MG63 (cell line): ENCODE measurements around the gene PHKB. TPM values are rescaled to one million over a fixed set of nuclear protein-coding genes. Genes with fewer than 3 reads are reported as not detected.
"Not testable (repeated sequence)": the region's sequence is repeated elsewhere in the genome, so short reads cannot be mapped to it uniquely, and the experiment has no call there.

Source experiments
- DNase-seq: peaks from one replicate; pipeline ENCODE4 v3.0.0-alpha.2; 2020
- H3K27me3 ChIP-seq: fragments of 250-450 bp; sonication (Bioruptor Pico); 2 replicates; pipeline ENCODE4 v1.5.1; 2020; ENCODE audit warnings: mild to moderate bottlenecking, moderate library complexity
- H3K36me3 ChIP-seq: fragments of 250-450 bp; sonication (Bioruptor Pico); 2 replicates; pipeline ENCODE4 v1.5.1; 2020; ENCODE audit warnings: mild to moderate bottlenecking, moderate library complexity
- H3K4me3 ChIP-seq: fragments of 250-450 bp; sonication (Bioruptor Pico); 2 replicates; pipeline ENCODE4 v1.5.1; 2020; ENCODE audit warnings: mild to moderate bottlenecking, moderate library complexity
- H3K9me3 ChIP-seq: fragments of 250-450 bp; sonication (Bioruptor Pico); 2 replicates; pipeline ENCODE4 v1.5.1; 2020; ENCODE audit warnings: mild to moderate bottlenecking, moderate library complexity
- total RNA-seq: library from RNA; depleted of rRNA; stranded (reverse); fragments of >200 nt; shearing (Covaris generic); gene quantifications from 2 replicates; pipeline ENCODE4 v1.2.3, GENCODE V29; 2014; ENCODE audit warnings: low replicate concordance; rRNA removed

PHKB gene
- 11.1 and 16.4 TPM in 2 replicates for total RNA-seq

DNA sequence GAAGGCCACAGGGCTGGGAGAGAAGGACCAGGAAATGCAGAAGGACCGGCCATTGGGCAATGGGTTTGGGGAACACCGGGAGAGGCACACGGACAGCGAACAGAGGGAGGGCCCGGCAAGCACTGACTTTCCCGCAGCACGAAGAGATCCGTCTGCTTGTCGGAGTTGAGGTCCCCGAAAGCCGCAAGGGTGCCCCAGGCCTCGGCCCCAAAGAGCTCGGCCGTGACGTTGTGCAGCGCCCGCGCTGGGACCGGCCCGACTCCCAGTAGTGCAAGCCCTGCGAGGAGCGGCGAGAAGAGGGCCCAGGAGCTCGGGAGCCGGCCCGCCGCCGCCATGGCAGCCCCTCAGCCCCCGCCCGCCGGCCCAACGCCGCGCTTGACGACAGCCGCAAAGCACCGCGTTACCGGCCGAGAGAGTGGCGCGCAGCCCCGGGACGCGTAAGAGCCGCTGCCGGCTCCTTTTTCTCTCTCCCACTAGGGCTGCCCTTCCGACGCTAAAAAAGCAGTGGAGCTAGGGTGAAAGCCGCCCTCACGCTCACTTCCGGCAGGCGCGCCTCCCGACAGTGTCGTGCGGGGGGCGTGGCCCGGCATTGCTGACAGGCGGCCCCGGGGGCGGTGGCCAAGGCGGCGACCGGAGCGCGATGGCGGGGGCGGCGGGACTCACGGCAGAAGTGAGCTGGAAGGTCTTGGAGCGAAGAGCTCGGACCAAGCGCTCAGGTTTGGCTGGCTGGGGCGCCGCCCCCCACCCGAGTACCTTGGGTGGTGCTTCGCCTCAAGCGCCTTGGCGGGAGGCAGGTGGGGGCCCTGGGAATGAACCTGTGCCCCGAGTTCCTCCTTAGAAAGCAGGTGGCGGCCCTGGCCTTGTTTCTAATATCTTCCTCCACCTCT lies at the start of gene PHKB, which contains the start of gene ITFG1:
TSS of gene PHKB (plus strand) at position 621 of the 887 bp plus-strand sequence. CDS start at position 641, 20 bp downstream.
TSS of gene ITFG1 (minus strand) at position 353 of the 887 bp plus-strand sequence. CDS start at position 335, 18 bp downstream.
- Histone ChIP-seq H3K9me3 (no peaks in the 10 kb centered on the region), H3K36me3 (no peaks in the 10 kb centered on the region), H3K4me3 (peak within 1 kb of the TSS; percentile 78), H3K27me3 (no peaks in the 10 kb centered on the region)
- DNase-seq: peak; percentile 95

DNA sequence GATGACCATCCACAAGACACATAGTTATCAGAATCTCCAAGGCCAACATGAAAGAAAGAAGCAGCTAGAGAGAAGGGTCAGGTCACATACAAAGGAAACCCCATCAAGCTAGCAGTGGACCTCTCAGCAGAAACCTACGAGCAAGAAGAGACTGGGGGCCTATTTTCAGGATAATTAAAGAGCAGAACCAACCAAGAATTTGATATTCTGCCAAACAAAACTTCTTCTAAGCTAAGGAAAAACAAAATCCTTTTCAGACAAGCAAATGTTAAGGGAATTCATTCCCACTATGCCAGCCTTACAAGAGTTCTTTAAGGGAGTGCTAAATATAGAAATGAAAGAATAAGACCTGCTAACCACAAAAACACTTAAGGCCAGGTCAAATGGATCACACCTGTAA lies 48.1 kb upstream of the PHKB start:
- no peaks in the 10 kb centered on the region for H3K27me3 ChIP-seq
- no peaks in the 10 kb centered on the region for H3K9me3 ChIP-seq
- no peak for DNase-seq
- no peaks in the 10 kb centered on the region for H3K36me3 ChIP-seq
- no peak overlapping the region for H3K4me3 ChIP-seq

DNA sequence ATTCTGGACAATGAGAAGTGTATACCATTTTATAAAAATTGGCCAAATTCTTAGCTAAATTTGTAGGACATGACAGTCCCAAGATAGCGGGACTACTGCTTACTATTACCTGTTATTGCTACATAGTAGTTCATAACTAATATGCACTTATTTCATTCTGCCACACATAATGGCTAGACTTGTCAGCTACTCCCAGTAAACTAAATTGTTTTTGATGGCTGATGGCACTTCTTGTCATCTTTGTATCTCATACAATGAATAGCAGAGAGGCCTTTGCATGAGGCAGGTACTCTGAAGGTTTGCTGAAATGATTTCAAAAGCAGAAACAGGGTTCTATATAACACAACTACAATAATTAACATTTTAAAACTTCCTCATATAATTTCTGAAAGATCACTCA lies 44.3 kb upstream of the PHKB start:
- no peak overlapping the region for H3K4me3 ChIP-seq
- no peaks in the 10 kb centered on the region for H3K36me3 ChIP-seq
- no peaks in the 10 kb centered on the region for H3K9me3 ChIP-seq
- DNase-seq: no peak
- no peaks in the 10 kb centered on the region for H3K27me3 ChIP-seq

DNA sequence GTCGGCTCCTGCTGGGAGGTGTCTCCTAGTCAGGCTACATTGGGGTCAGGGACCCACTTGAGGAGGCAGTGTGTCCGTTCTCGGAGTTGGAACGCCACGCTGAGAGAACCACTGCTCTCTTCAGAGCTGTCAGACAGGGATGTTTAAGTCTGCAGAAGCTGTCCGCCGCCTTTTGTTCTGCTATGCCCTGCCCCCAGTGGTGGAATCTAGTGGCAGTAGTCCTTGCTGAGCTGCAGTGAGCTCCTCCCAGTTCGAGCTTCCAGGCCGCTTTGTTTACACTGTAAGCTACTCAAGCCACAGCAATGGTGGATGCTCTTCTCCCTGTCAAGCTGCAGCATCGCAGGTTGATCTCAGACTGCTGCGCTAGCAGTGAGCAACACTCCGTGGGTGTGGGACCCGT lies 36.3 kb upstream of the PHKB start:
- no peak for DNase-seq
- Histone ChIP-seq H3K36me3 (peaks cover 2% of the 10 kb centered on the region), H3K4me3 (no peak overlapping the region), H3K27me3 (no peaks in the 10 kb centered on the region), H3K9me3 (no peaks in the 10 kb centered on the region)

DNA sequence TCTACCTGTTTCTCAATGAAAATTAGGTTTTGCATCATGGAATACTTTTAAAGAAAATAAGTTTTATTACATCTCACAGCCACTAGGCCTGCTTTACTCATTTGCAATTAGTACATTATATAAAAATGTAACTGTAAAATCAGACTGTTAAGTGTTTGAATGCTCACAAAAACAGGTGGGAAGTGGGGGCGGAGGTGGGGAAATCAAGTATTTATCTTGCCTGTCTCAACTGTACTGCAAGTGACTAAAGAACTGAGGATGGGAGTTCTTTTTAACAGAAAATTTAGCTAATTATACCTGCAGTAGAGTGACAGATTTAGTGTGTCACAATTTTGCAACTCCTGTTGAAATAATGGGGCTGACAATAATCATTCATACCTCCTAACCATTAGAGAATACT lies 34.3 kb upstream of the PHKB start:
- no peaks in the 10 kb centered on the region for H3K9me3 ChIP-seq
- no peak overlapping the region for H3K4me3 ChIP-seq
- H3K36me3 ChIP-seq: peaks cover 2% of the 10 kb centered on the region
- no peak for DNase-seq
- no peaks in the 10 kb centered on the region for H3K27me3 ChIP-seq

DNA sequence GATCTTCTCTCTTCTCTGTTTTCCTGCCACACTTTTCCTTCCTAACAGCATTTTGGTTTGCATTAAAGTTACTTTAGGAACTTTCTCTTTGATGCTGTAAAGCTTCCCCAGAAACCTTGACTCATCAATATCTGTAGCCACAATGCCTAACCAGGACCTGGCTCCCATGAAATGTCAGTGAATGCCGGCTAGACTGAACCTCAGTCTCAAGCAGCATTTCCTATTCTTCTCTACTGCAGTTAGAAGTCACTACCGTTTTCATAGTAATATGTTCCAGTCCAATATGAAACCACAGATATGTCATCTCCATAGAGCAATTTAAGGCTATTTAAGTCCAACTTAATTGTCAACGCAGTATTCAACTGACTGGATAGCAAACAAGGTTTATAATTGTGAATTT lies 29.2 kb upstream of the PHKB start:
- no peaks in the 10 kb centered on the region for H3K27me3 ChIP-seq
- DNase-seq: no peak
- no peak overlapping the region for H3K4me3 ChIP-seq
- H3K9me3 ChIP-seq: no peaks in the 10 kb centered on the region
- no peaks in the 10 kb centered on the region; the same call in 1 of the 2 replicates for H3K36me3 ChIP-seq

DNA sequence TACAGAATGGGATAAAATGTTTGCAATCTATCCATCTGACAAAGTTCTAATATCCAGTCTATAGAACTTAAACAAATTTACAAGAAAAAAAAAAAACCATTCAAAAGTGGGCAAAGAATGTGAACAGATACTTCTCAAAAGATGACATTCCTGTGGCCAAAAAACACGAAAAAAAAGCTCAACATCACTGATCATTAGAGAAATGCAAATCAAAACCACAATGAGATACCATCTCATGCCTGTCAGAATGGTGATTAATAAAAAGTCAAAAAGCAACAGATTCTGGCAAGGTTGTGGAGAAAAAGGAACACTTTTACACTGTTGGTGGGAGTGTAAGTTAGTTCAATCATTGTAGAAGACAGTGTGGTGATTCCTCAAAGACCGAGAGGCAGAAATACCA lies 26.9 kb upstream of the PHKB start:
- DNase-seq, H3K36me3 ChIP-seq, H3K9me3 ChIP-seq, H3K27me3 ChIP-seq, H3K4me3 ChIP-seq: not testable (repeated sequence)

DNA sequence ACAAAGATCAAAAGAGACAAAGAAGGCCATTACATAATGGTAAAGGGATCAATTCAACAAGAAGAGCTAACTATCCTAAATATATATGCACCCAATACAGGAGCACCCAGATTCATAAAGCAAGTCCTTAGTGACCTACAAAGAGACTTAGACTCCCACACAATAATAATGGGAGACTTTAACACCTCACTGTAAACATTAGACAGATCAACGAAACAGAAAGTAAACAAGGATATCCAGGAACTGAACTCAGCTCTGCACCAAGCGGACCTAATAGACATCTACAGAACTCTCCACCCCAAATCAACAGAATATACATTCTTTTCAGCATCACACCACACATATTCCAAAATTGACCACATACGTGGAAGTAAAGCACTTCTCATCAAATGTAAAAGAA lies 21.1 kb upstream of the PHKB start:
- not testable (repeated sequence) for DNase-seq, H3K27me3 ChIP-seq, H3K9me3 ChIP-seq

DNA sequence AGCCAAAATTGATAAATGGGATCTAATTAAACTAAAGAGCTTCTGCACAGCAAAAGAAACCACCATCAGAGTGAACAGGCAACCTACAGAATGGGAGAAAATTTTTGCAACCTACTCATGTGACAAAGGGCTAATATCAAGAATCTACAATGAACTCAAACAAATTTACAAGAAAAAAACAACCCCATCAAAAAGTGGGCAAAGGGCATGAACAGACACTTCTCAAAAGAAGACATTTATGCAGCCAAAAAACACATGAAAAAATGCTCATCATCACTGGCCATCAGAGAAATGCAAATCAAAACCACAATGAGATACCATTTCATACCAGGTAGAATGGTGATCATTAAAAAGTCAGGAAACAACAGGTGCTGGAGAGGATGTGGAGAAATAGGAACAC lies 18.2 kb upstream of the PHKB start:
- not testable (repeated sequence) for DNase-seq, H3K9me3 ChIP-seq, H3K27me3 ChIP-seq, H3K36me3 ChIP-seq, H3K4me3 ChIP-seq

More for the DNA sequence above, 21.1 kb upstream of the PHKB start:
- H3K36me3 ChIP-seq, H3K4me3 ChIP-seq: not testable (repeated sequence)

DNA sequence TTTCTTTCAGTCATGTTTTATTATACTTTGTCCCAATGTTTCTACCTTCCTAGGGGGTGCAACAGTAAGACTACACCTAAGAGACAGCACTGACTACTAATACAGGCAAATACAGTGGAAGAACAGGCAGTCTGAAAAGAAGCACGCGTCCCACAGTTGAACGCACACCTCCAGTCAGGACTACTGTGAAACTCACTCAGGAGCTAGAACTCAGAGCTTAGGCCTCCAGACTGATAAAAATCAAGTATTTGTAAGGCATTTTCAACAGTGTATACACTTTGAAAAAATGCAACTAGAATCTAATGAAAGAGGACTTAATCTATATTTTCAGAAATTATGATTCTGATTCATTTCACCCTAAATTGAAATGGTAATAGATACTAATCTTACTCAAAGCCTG lies 14.7 kb upstream of the PHKB start:
- DNase-seq: no peak

DNA sequence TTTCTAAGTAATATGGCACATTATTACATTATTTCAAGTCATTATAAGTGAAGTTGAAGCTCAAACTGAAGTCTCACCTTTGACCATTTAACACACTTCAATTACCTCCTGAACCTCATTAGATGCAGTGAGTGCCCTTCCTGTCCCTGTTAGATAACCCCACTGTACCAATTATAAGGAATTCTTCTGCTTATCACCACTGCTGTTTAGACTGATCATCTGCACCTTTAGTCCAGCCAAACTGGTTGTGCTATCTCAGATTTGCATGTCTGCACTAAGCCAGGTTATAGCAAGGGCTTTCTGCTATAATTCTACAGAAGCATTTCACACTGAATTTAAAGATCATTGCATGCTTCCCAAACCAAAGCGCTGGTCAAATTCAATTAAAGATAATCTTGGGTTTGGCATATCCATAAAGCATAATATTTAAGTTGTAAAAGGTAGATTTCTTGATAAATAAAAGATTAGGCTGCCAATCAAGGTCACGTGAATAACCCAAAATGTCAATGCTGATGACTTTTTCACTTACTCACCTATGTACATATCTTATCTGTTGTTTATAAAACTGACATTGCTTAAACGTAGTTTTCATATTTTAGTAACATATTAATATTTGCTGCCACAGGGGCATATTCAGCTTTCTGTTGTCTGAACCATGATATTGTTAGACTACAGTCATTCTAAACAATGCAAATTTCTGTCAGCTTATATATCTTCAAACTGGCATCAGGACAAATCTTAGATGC lies 12.1 kb upstream of the PHKB start:
- Histone ChIP-seq H3K27me3 (no peaks in the 10 kb centered on the region), H3K9me3 (no peaks in the 10 kb centered on the region), H3K36me3 (peaks cover 3% of the 10 kb centered on the region; the same call in 1 of the 2 replicates), H3K4me3 (no peak overlapping the region)
- no peak for DNase-seq

More for the DNA sequence above, 14.7 kb upstream of the PHKB start:
- Histone ChIP-seq H3K4me3 (no peak overlapping the region), H3K27me3 (no peaks in the 10 kb centered on the region), H3K9me3 (no peaks in the 10 kb centered on the region), H3K36me3 (0 out of 2 replicates have a peak, but pooled peaks cover 2% of the 10 kb centered on the region)

DNA sequence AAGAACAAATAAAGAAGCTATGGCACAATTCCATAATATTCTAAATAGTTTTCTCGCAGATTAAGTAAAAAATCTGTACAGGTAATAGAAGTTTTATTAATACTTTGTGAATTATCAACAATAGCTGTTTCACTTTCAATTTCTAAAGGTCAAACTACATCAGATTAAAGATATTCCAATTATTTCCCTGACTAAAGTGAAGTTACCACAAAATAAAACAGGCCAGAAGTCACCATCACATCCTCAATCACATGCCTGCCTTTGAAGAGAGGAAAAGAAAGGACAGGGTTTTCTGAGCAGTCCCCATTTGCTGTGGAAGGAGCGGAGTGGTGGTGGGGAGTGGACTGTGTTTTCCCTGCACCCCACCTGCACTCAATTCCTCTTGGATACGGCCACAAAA lies 11.3 kb upstream of the PHKB start:
- no peak overlapping the region for H3K4me3 ChIP-seq
- no peak for DNase-seq
- H3K9me3 ChIP-seq: no peaks in the 10 kb centered on the region
- no peaks in the 10 kb centered on the region for H3K27me3 ChIP-seq
- H3K36me3 ChIP-seq: peaks cover 6% of the 10 kb centered on the region; the same call in 1 of the 2 replicates

DNA sequence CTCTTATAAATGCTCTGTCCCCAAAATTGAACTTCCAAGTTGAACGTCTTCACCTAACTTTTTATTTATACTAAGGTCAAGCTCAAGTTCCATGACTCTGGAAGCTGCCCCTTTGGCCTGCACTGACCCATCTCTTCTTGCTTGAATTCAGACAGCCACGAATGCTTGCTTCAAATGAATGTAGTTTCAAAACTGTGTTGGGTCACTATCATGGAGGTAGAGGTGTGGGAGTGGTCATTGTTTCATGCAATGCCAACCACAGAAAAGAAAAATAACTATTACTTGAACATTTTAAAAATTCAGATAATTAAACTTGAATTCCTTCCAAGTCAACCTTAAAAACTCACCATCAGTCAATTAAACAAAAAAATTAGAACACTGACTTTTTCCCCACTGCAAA lies 2.8 kb upstream of the PHKB start:
- Histone ChIP-seq H3K27me3 (no peaks in the 10 kb centered on the region), H3K36me3 (peaks cover 2% of the 10 kb centered on the region; the same call in 1 of the 2 replicates), H3K4me3 (no peak overlapping the region), H3K9me3 (no peaks in the 10 kb centered on the region)
- DNase-seq: no peak

DNA sequence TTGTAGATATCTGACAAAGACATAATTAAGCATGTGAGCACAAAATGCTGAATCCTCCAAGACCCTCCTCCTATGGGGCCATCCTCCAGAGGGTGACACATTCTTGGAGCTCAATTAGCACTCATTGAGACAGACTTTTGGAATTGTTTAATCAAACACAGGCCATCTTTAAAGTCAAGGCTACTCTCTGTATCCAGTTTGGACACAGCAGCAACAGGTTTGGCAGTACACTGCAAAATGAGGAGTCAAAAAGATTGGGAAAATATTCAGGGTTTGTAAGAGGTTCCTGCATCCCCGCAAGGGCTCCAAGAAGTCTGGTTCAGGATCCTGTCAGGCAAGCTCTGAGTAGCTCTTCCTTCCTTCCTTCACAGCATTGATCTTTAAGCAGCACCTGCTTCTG lies 1.5 kb upstream of the PHKB start:
- DNase-seq: no peak
- H3K36me3 ChIP-seq: no peaks in the 10 kb centered on the region
- no peaks in the 10 kb centered on the region for H3K27me3 ChIP-seq

DNA sequence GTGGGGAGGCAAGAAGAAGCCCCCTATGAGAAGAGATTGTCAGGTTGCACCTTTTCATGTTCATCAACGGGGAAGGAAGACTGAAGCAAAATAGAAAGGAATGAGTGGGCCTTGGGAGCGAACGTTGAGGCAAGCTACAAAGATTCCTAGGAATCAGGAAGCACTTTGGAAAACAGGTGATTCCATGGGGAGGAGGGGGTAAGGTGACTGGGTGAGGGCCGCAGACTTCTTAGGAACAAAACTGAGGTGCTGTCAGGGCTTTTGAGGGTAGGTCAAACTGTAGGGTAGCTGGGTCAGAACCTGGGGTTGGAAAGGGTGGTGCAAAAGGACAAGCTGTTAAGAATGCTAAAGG lies 796 bp upstream of the PHKB start:
- H3K27me3 ChIP-seq: no peaks in the 10 kb centered on the region
- H3K9me3 ChIP-seq: no peaks in the 10 kb centered on the region
- no peak for DNase-seq
- peak overlapping the region; percentile 78 for H3K4me3 ChIP-seq
- H3K36me3 ChIP-seq: no peaks in the 10 kb centered on the region

More for the DNA sequence above, 1.5 kb upstream of the PHKB start:
- Histone ChIP-seq H3K4me3 (peak overlapping the region; percentile 78), H3K9me3 (no peaks in the 10 kb centered on the region)

DNA sequence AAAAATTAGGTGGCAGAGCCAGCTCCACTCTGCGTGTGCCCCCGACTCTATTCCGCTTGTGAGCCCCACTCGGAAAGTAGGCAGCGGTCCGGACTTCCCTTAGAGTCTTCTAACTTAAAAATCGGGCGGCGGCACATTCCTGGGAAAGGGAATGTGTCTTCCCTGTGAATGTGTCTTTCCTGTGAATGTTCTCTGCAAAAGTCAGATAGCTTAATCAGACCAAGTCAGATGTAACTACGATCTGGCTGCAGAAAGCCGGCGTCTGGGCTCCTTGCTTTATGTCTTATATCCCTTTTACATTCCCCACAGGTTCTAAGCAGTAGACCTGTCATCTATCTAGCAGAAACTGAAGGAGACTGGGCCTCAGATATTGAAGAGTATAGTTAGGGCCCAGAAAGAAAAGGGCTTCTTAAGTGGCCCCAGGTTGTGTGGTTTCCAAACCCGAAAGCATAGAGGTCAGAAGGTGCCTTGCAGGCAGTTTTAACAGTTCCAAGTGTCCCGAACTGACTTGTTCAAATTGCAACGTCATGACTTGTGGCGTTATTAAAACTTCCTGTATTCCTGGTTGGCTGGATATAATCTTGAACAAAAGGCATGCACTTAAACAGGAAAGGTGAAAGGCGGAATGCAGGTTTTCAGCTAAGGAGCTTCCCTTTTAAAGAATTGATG lies 601 bp downstream of the PHKB start:
- no peaks in the 10 kb centered on the region for H3K9me3 ChIP-seq
- no peaks in the 10 kb centered on the region for H3K36me3 ChIP-seq
- peak overlapping the region; percentile 78 for H3K4me3 ChIP-seq
- no peaks in the 10 kb centered on the region for H3K27me3 ChIP-seq
- DNase-seq: no peak
